GM19351 (cell line): ENCODE results near the gene HBZ.
"Not testable (repeated sequence)": the region's sequence is repeated elsewhere in the genome, so short reads cannot be mapped to it uniquely, and the experiment has no call there.

Experiments used
- ATAC-seq: cut with Tn5 transposase; IDR thresholded peaks from one replicate; pipeline ENCODE4 v1.9.1; 2021; ENCODE audit warnings: mild to moderate bottlenecking, moderate library complexity; ENCODE audit not compliant: unreplicated experiment

Gene HBZ

GRCh38 chr16:164134-164823 is 11.8 kb downstream of the HBZ start:
- ATAC-seq: not testable (repeated sequence)

- no peak for ATAC-seq
Measured at GRCh38 chr16:164827-165538, 12.5 kb downstream of the HBZ start.

GRCh38 chr16:165539-166374 is 13.3 kb downstream of the HBZ start, which contains the start of gene HBM:
TSS of gene HBM (plus strand) at chr16:165978. CDS start at chr16:165998, 20 bp downstream.
- no peak for ATAC-seq

GRCh38 chr16:166375-167121 is 14.1 kb downstream of the HBZ start:
- ATAC-seq: no peak

- ATAC-seq: no peak
Measured at GRCh38 chr16:167122-167690, 14.8 kb downstream of the HBZ start.

GRCh38 chr16:168424-168823 is 16.0 kb downstream of the HBZ start:
- ATAC-seq: no peak

- ATAC-seq: no peak
Measured at GRCh38 chr16:169014-169413, 16.6 kb downstream of the HBZ start.

- not testable (repeated sequence) for ATAC-seq
Measured at GRCh38 chr16:170088-170507, 17.7 kb downstream of the HBZ start.

- ATAC-seq: no peak
Measured at GRCh38 chr16:170788-171187, 18.3 kb downstream of the HBZ start.

GRCh38 chr16:172374-172941 is 20.0 kb downstream of the HBZ start, which contains the start of gene HBA2:
TSS of gene HBA2 (plus strand) at chr16:172876. CDS start at chr16:172913, 37 bp downstream.
- ATAC-seq: not testable (repeated sequence)

- not testable (repeated sequence) for ATAC-seq
Measured at GRCh38 chr16:173211-173854, 20.9 kb downstream of the HBZ start.

GRCh38 chr16:173928-174769 is 21.7 kb downstream of the HBZ start:
- not testable (repeated sequence) for ATAC-seq

GRCh38 chr16:175011-175949 is 22.8 kb downstream of the HBZ start:
- ATAC-seq: no peak

- not testable (repeated sequence) for ATAC-seq
Measured at GRCh38 chr16:176006-176405, 23.6 kb downstream of the HBZ start.

GRCh38 chr16:176477-177382 is 24.3 kb downstream of the HBZ start, which contains the start of gene HBA1:
TSS of gene HBA1 (plus strand) at chr16:176680. CDS start at chr16:176717, 37 bp downstream.
- not testable (repeated sequence) for ATAC-seq

- ATAC-seq: no peak
Measured at GRCh38 chr16:177394-177822, 25.0 kb downstream of the HBZ start.
